Panc1 (cell line): Measurements from ENCODE around the gene NR5A2.

Source experiments
- POLR2AphosphoS5 ChIP-seq: IDR thresholded peaks from 2 replicates; pipeline ENCODE4 v1.6.1; 2012; ENCODE audit warnings: mild to moderate bottlenecking, low read depth, low read length, moderate library complexity
- TCF7L2 ChIP-seq: IDR thresholded peaks from 2 replicates; pipeline ENCODE4 v1.6.1; 2011; ENCODE audit warnings: mild to moderate bottlenecking, low read depth, low read length, inconsistent platforms
- TF ChIP-seq, protein P1 (sequence below): fragments of 450-650 bp; IDR thresholded peaks from 2 replicates; pipeline ENCODE4 v1.5.1; 2017; ENCODE audit warnings: mild to moderate bottlenecking
- TF ChIP-seq, protein P2 (sequence below), 2 experiments: IDR thresholded peaks; 2 replicates each; pipeline ENCODE4 v1.6.1; 2011 to 2012; ENCODE audit warnings: low read depth in 2 of 2, control low read depth in 1 of 2, low read length in 1 of 2, mild to moderate bottlenecking in 1 of 2, moderate library complexity in 1 of 2; ENCODE audit not compliant: insufficient read depth in 1 of 2

GRCh38 chr1:200033511-200034261, 6.2 kb downstream of the NR5A2 start:
- TF ChIP-seq, protein P1, sequence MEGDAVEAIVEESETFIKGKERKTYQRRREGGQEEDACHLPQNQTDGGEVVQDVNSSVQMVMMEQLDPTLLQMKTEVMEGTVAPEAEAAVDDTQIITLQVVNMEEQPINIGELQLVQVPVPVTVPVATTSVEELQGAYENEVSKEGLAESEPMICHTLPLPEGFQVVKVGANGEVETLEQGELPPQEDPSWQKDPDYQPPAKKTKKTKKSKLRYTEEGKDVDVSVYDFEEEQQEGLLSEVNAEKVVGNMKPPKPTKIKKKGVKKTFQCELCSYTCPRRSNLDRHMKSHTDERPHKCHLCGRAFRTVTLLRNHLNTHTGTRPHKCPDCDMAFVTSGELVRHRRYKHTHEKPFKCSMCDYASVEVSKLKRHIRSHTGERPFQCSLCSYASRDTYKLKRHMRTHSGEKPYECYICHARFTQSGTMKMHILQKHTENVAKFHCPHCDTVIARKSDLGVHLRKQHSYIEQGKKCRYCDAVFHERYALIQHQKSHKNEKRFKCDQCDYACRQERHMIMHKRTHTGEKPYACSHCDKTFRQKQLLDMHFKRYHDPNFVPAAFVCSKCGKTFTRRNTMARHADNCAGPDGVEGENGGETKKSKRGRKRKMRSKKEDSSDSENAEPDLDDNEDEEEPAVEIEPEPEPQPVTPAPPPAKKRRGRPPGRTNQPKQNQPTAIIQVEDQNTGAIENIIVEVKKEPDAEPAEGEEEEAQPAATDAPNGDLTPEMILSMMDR: no peak
- TF ChIP-seq POLR2AphosphoS5 (no peak), TCF7L2 (no peak)
- TF ChIP-seq, protein P2, sequence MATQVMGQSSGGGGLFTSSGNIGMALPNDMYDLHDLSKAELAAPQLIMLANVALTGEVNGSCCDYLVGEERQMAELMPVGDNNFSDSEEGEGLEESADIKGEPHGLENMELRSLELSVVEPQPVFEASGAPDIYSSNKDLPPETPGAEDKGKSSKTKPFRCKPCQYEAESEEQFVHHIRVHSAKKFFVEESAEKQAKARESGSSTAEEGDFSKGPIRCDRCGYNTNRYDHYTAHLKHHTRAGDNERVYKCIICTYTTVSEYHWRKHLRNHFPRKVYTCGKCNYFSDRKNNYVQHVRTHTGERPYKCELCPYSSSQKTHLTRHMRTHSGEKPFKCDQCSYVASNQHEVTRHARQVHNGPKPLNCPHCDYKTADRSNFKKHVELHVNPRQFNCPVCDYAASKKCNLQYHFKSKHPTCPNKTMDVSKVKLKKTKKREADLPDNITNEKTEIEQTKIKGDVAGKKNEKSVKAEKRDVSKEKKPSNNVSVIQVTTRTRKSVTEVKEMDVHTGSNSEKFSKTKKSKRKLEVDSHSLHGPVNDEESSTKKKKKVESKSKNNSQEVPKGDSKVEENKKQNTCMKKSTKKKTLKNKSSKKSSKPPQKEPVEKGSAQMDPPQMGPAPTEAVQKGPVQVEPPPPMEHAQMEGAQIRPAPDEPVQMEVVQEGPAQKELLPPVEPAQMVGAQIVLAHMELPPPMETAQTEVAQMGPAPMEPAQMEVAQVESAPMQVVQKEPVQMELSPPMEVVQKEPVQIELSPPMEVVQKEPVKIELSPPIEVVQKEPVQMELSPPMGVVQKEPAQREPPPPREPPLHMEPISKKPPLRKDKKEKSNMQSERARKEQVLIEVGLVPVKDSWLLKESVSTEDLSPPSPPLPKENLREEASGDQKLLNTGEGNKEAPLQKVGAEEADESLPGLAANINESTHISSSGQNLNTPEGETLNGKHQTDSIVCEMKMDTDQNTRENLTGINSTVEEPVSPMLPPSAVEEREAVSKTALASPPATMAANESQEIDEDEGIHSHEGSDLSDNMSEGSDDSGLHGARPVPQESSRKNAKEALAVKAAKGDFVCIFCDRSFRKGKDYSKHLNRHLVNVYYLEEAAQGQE (IDR thresholded peaks at IDR 0.05; ENCODE audit: insufficient read depth in 1 of 2, low read depth in 2 of 2, low read length in 1 of 2): no peak
